Loucy (cell line): ENCODE data around the gene PCED1B.
A peak's percentile ranks its signal among the peaks of the same experiment; 100 is the strongest.

Source experiments
- H2AFZ ChIP-seq: fragments of 200-600 bp; sonication (generic); 2 replicates; pipeline ENCODE4 v1.6.0; 2016; ENCODE audit warnings: antibody characterized with exemption, mild to moderate bottlenecking, low read length, moderate library complexity
- H3F3A ChIP-seq: fragments of 200-600 bp; 2 replicates; pipeline ENCODE4 v1.6.0; 2016; ENCODE audit warnings: antibody characterized with exemption, low read depth, mild to moderate bottlenecking
- H3K27me3 ChIP-seq: fragments of 200-600 bp; sonication (generic); 2 replicates; pipeline ENCODE4 v1.6.1; 2014; ENCODE audit warnings: low read length, mild to moderate bottlenecking; ENCODE audit not compliant: insufficient read depth, poor library complexity, severe bottlenecking
- H3K36me3 ChIP-seq: fragments of 200-600 bp; sonication (generic); 2 replicates; pipeline ENCODE4 v1.6.1; 2016; ENCODE audit warnings: low read length; ENCODE audit not compliant: insufficient read depth
- H3K4me1 ChIP-seq: fragments of 200-600 bp; sonication (generic); 2 replicates; pipeline ENCODE4 v1.5.1; 2014; ENCODE audit warnings: low read length, mild to moderate bottlenecking; ENCODE audit not compliant: insufficient read depth, poor library complexity, severe bottlenecking
- H3K4me2 ChIP-seq: fragments of 200-600 bp; sonication (generic); 2 replicates; pipeline ENCODE4 v1.6.0; 2014; ENCODE audit warnings: antibody characterized with exemption, low read length, low read depth, mild to moderate bottlenecking; ENCODE audit not compliant: poor library complexity, severe bottlenecking
- H3K4me3 ChIP-seq: fragments of 200-600 bp; sonication (generic); 2 replicates; pipeline ENCODE4 v1.5.1; 2014; ENCODE audit warnings: low read length, mild to moderate bottlenecking, mixed read lengths; ENCODE audit not compliant: poor library complexity, severe bottlenecking
- H3K79me2 ChIP-seq: fragments of 200-600 bp; sonication (generic); 2 replicates; pipeline ENCODE4 v1.6.1; 2014; ENCODE audit warnings: low read length; ENCODE audit not compliant: insufficient read depth
- H3K9ac ChIP-seq: fragments of 200-600 bp; sonication (generic); 2 replicates; pipeline ENCODE4 v1.6.0; 2014; ENCODE audit warnings: mild to moderate bottlenecking, low read depth, low read length, moderate library complexity; ENCODE audit not compliant: poor library complexity, severe bottlenecking
- H3K9me2 ChIP-seq: fragments of 200-600 bp; sonication (generic); replicated peaks from 2 replicates; pipeline ENCODE4 v1.6.1; 2016; ENCODE audit warnings: low read depth, low read length, mixed read lengths
- H3K9me3 ChIP-seq: fragments of 200-600 bp; sonication (generic); 2 replicates; pipeline ENCODE4 v1.6.1; 2014; ENCODE audit warnings: mild to moderate bottlenecking, antibody characterized with exemption, low read length, low read depth; ENCODE audit not compliant: insufficient read depth
- H4K20me1 ChIP-seq: fragments of 200-600 bp; sonication (generic); 2 replicates; pipeline ENCODE4 v1.6.0; 2014; ENCODE audit warnings: antibody characterized with exemption, low read length, mild to moderate bottlenecking; ENCODE audit not compliant: insufficient read depth, poor library complexity, severe bottlenecking
- CTCF ChIP-seq: fragments of 200-600 bp; sonication (generic); conservative IDR thresholded peaks from 2 replicates; pipeline ENCODE4 v1.5.1; 2014; ENCODE audit warnings: mild to moderate bottlenecking, antibody characterized with exemption, low read length
- EZH2phosphoT487 ChIP-seq: fragments of 200-600 bp; IDR thresholded peaks from 2 replicates; pipeline ENCODE4 v1.6.1; 2018; ENCODE audit warnings: antibody characterized with exemption, mild to moderate bottlenecking, moderate library complexity, borderline replicate concordance

Gene PCED1B

GRCh38 chr12:47067771-47068431, 11.5 kb upstream of the PCED1B start:
- Histone ChIP-seq H3F3A (no peaks in the 10 kb centered on the region), H3K9me3 (no peaks in the 10 kb centered on the region), H3K27me3 (no peaks in the 10 kb centered on the region), H2AFZ (peak overlapping the region; percentile 36; the same call in 1 of the 2 replicates), H3K4me1 (no peaks in the 10 kb centered on the region), H3K9ac (no peak overlapping the region), H3K79me2 (no peaks in the 10 kb centered on the region), H3K4me2 (no peak overlapping the region), H3K9me2 (no peaks in the 10 kb centered on the region), H4K20me1 (no peaks in the 10 kb centered on the region), H3K36me3 (no peaks in the 10 kb centered on the region), H3K4me3 (no peak overlapping the region)
- TF ChIP-seq EZH2phosphoT487 (no peak), CTCF (no peak)

- Histone ChIP-seq H3K36me3 (no peaks in the 10 kb centered on the region), H3K4me1 (no peaks in the 10 kb centered on the region), H3K9ac (no peak overlapping the region), H3K27me3 (no peaks in the 10 kb centered on the region), H3K79me2 (no peaks in the 10 kb centered on the region), H3K9me3 (no peaks in the 10 kb centered on the region), H3K4me3 (no peak overlapping the region), H2AFZ (no peak overlapping the region), H3K9me2 (no peaks in the 10 kb centered on the region), H4K20me1 (no peaks in the 10 kb centered on the region), H3F3A (no peaks in the 10 kb centered on the region), H3K4me2 (no peak overlapping the region)
- TF ChIP-seq EZH2phosphoT487 (no peak), CTCF (no peak)
Observed at GRCh38 chr12:47068539-47068938, 10.9 kb upstream of the PCED1B start.

- Histone ChIP-seq H3K9me3 (no peaks in the 10 kb centered on the region), H3K27me3 (no peaks in the 10 kb centered on the region), H3K9ac (no peak overlapping the region), H3K4me1 (no peaks in the 10 kb centered on the region), H3K79me2 (no peaks in the 10 kb centered on the region), H4K20me1 (no peaks in the 10 kb centered on the region), H3K4me3 (no peak overlapping the region), H3F3A (no peaks in the 10 kb centered on the region), H3K36me3 (no peaks in the 10 kb centered on the region), H2AFZ (no peak overlapping the region), H3K9me2 (no peaks in the 10 kb centered on the region), H3K4me2 (no peak overlapping the region)
- TF ChIP-seq EZH2phosphoT487 (no peak), CTCF (no peak)
Observed at GRCh38 chr12:47070310-47070709, 9.1 kb upstream of the PCED1B start.
